Measurements from ENCODE around the gene RAPGEF3.

RAPGEF3 gene

GRCh38 chr12:47717443-47718193, 41.1 kb downstream of the RAPGEF3 start:
- peak; percentile 64 for DNase-seq

GRCh38 chr12:47717046-47717442, 41.6 kb downstream of the RAPGEF3 start:
- no peak for DNase-seq

- DNase-seq: no peak
These were observed 42.7 kb downstream of the RAPGEF3 start for GRCh38 chr12:47715877-47716548.

GRCh38 chr12:47715393-47715876, 43.2 kb downstream of the RAPGEF3 start:
- peak; percentile 87 for DNase-seq

GRCh38 chr12:47714826-47715386, 43.8 kb downstream of the RAPGEF3 start:
- no peak for DNase-seq

- DNase-seq: no peak
These were observed 46.5 kb downstream of the RAPGEF3 start for GRCh38 chr12:47712171-47712570.

GRCh38 chr12:47711448-47711847, 47.2 kb downstream of the RAPGEF3 start:
- DNase-seq: no peak

GRCh38 chr12:47710278-47710677, 48.4 kb downstream of the RAPGEF3 start:
- no peak for DNase-seq

DNA sequence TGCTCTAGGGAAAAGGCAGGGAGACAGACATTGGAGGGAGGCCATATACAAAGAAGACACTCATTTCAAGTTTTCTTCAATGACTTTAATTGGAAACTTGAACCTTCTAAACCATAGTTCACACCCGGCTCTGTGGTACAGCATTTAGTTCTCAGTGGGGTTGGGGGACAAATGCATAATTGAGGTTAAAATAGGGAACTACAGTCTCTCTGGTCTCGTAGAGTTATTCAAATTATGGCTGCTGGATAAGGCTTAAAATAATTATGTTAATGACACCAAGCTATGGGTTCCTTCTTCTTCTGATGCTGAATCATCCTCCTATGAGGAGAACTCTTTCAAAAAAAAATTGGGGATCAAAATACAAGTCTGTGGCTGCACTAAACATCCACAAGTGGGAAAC, 49.0 kb downstream of the RAPGEF3 start:
- no peak for DNase-seq

DNA sequence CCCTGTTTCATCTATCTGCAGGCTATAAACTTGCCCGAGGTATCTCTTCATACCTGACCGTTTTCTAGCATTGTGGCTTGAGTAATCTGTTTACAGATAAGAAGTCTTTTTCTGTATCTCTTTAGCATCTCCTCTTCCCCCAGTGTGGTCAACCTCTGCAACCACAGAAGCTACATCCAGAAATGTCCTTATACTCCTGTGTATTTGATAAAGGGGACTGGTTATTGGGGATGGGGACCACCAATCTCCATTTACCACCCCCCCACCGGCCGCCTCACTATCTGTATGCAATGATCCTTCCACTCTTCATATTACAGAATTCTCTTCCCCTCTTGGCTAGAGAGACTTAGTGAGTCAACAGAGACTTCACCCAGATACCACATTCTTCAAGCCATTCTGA, 49.4 kb downstream of the RAPGEF3 start:
- no peak for DNase-seq

DNA sequence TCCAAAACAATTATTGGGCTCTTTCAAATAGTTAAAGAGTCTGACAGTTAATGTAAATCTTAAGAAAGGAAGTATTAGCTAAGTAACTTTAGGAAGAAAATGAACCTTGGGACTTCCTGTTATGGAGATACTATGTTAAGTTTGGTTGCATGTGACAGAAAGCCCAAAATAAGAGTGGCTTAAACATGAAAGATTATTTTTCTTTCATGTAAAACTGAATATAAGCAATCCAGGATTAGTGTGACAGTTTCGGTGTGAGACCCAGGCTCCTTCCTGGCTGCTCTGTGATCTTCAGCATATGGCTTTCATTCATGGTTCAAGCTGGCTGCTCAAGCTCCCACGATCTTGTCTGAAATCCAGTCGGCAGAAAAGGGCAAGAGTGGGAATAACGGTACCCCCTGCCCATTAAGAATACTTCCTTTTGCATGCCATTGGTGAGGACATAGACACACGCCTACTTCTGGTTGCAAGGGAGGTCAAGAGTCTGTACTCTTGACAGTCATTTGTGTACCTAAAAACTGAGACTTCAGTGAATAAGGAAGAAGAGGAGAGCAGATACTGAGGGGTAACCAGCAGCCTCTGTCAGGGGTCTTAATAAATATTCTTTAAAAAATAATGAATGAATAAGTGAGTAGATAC, 50.7 kb downstream of the RAPGEF3 start:
- DNase-seq: no peak

GRCh38 chr12:47707355-47707754, 51.3 kb downstream of the RAPGEF3 start:
- DNase-seq: no peak

- peak; percentile 98 for DNase-seq
These were observed 52.9 kb downstream of the RAPGEF3 start, which contains the start of gene RPAP3 for GRCh38 chr12:47705566-47706425. RPAP3 (minus strand) TSS chr12:47706030; CDS start chr12:47702840, 3,190 bp downstream.

DNA sequence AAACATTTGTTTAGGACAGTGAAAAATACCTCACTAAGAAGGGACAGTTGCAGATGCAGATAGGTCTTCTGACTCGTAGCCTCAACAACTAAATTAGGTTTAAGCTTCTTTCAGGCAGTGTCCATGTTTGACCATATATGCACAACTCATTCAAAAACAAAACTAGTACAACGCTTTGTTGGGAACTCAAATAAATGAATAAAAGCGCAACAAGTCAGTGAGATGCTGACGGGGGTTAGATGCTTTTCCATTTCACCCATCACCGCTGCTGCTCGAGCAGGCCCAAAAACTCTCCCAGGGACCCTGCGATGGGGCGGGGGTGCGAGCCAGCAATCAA, 53.5 kb downstream of the RAPGEF3 start:
- DNase-seq: no peak

DNA sequence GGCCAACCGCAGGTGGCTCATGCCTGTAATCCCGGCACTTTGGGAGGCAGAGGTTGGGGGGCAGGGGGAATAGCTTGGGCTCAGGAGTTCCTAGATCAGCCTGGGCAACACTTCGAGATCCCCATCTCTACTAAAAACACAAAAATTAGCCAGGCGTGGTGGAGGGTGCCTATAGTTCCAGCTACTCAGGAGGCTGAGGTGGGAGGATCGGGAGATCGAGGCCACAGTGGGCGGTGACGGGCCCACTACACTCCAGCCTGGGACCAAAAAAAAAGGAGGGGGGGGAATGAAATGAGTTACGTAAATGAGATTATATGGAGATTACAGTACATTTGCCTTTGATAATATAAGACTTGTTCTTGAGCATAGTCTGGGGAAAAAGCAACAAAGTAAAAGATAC, 54.0 kb downstream of the RAPGEF3 start:
- DNase-seq: no peak

DNA sequence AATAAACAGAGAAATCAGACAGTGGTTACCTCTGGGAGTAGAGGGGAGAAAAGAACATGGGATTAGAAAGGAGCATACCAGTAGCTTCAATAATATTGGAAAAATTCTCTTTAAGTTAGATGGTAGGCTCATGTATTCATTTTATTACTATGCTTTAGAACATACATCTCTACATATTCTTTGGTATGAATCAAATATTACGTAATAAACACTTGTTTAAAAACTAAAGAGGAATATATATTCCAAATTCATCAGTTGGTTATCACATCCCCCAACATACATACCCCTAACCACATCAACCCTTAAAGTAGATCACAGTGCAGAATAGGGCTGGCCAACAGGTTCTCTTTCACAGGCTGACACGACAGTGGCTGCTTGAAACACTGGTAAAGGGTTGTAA, 58.4 kb downstream of the RAPGEF3 start:
- DNase-seq: no peak

- no peak for DNase-seq
These were observed 60.0 kb downstream of the RAPGEF3 start for GRCh38 chr12:47698631-47699030.

GRCh38 chr12:47698055-47698454, 60.6 kb downstream of the RAPGEF3 start:
- DNase-seq: no peak

DNA sequence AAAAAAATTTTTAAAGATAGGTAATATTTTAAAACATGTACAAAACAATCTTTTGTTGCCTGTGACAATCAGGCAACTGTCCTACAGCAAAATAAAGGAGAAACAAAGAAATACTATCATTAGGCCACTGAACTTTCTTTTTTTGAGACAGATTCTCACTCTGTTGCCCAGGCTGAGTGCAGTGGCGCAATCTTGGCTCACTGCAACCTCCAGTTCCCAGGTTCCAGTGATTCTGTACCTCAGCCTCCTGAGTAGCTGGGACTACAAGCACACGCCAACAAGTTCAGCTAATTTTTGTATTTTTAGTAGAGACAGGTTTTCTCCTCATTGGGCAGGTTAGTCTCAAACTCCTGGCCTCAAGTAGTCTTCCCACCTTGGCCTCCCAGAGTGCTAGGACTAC, 69.5 kb downstream of the RAPGEF3 start:
- no peak for DNase-seq

GRCh38 chr12:47687636-47688035, 71.0 kb downstream of the RAPGEF3 start:
- DNase-seq: no peak

- peak; percentile 28 for DNase-seq
These were observed 71.9 kb downstream of the RAPGEF3 start for GRCh38 chr12:47686645-47687240.

Data from RPMI8226 (cell line).